Subcutaneous adipose tissue (tissue), 4 donors: ENCODE measurements around the gene FBXO9. TPM values are rescaled to one million over a fixed set of nuclear protein-coding genes. Genes with fewer than 3 reads are reported as not detected.

ENCODE experiments used
- CTCF ChIP-seq: fragments of 450-650 bp; IDR thresholded peaks from one replicate; pipeline ENCODE4 v1.5.1; 2016; ENCODE audit warnings: low read depth, mild to moderate bottlenecking, control low read depth, antibody characterized with exemption, moderate library complexity
- total RNA-seq, 4 donors: library from RNA; depleted of rRNA; stranded (reverse); fragments of >200 nt; gene quantifications; one replicate each; pipeline ENCODE4 v1.1.0, GENCODE V29; 2016

The FBXO9 gene
- total RNA-seq, 4 donors from 2014 or later: 59.0 to 74.6 (median 69.7) TPM

- no peak for TF ChIP-seq CTCF
Measured at GRCh38 chr6:53070806-53071205, 5.6 kb downstream of the FBXO9 start.

GRCh38 chr6:53074347-53074746 lies 9.1 kb downstream of the FBXO9 start:
- no peak for TF ChIP-seq CTCF

- TF ChIP-seq CTCF: no peak
Measured at GRCh38 chr6:53080813-53081212, 15.6 kb downstream of the FBXO9 start.

DNA sequence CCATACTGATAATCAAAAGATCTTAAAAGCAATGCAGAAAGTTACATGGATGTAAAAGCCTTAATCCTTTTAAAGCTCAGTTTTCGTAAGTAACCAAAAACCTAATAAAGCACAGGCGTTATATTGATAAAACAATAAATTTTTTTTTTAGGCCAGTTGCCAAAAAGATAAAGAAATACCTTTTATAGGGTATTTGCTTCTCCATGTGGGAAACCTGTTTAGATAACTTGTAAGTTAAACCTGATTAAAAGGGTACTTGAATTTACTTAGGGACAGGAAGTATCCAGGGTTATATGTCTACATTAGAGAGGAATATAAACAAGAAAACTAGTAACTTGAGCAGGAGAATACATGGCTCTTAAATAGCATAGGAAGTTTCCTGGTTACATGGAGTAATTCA lies 21.1 kb downstream of the FBXO9 start:
- TF ChIP-seq CTCF: no peak

DNA sequence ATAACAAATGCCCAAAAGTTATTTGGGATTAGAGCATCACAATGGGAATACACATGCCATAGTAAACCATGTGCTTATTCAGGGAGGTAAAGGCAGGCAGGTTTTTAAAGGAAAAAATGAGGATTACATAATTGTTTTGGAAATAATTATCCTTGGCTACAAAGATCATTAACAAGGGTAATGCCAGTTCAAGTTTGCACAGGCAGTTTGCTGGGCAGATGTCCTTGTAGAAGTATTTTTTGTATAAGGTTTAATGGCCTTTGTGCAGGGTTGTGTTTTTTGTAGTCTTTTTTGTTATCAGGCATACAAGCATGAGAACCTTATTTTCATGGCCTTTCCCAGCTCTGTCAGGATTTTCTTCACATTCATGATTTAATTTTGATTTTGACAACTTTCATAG lies 24.7 kb downstream of the FBXO9 start:
- TF ChIP-seq CTCF: no peak

DNA sequence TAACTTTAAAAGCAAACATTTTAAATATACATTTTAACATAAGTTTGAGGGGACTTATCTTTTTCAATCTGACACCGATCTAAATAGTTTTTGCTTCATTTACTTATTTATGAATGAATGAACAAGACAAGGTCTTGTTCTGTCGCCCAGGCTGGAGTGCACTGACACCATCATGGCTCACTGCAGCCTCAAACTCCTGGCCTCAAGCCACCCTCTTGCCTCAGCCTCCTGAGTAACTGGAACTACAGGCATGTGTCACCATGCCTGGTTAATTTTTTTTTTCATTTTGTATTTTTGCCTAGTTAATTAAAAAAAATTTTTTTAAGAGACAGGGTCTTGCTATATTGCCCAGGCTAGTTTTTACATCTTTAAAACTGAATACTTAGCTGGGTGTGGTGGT lies 25.4 kb downstream of the FBXO9 start:
- no peak for TF ChIP-seq CTCF

DNA sequence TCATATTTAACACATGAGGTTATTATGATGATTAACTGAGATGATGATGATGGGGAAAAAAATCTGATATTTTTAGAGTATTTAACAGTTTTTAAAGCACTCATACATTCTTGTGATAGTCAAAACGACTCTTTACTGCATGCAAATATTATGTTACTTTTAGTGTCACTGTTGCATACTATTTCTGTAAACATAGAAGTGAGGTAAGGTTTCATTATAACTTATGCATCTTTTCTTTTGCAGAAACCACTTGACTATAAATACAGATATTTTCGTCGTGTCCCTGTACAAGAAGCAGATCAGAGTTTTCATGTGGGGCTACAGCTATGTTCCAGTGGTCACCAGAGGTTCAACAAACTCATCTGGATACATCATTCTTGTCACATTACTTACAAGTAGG lies 30.1 kb downstream of the FBXO9 start:
- no peak for TF ChIP-seq CTCF

DNA sequence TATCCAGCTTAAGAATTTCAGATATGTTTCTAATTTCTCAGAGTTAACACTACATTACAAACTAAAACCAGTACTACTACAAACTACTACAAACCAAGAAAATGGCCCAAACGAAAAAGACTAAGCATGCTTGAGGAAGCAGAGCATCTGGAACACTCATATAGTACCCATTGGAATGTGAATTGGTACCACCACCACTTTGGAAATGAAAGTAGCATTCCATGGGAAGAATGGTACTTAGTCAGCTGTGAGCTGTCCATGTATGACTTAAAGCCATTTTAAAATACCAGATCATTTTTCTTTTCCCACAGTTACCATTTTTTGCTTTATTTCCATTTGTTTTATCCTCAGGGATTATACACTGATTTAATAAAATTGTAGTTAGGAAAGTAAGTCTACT lies 30.5 kb downstream of the FBXO9 start:
- TF ChIP-seq CTCF: no peak
